Transverse colon (tissue), 4 donors: ENCODE results near the gene GPC1.

Experiments used
- POLR2A ChIP-seq: fragments of 450-650 bp; IDR thresholded peaks from one replicate; pipeline ENCODE4 v1.6.1; 2016; ENCODE audit warnings: antibody characterized with exemption, mild to moderate bottlenecking, moderate library complexity
- POLR2AphosphoS5 ChIP-seq, 3 donors: sonication (generic); formaldehyde crosslinking; IDR thresholded peaks; one replicate each; pipeline ENCODE4 v1.6.1; 2016; ENCODE audit warnings: antibody characterized with exemption in 3 of 3
- TF ChIP-seq, protein P1 (sequence below), 5 experiments: fragments of 200-600 bp in 3 of 5; fragments of 450-650 bp in 2 of 5; sonication (generic) in 3 of 5; IDR thresholded peaks; 1 replicate in 2 of 5; 2 replicates in 3 of 5; pipeline ENCODE4 v1.5.1; 2016 to 2017; ENCODE audit warnings: antibody characterized with exemption in 5 of 5, inconsistent platforms in 3 of 5, mild to moderate bottlenecking in 2 of 5, moderate library complexity in 1 of 5

DNA sequence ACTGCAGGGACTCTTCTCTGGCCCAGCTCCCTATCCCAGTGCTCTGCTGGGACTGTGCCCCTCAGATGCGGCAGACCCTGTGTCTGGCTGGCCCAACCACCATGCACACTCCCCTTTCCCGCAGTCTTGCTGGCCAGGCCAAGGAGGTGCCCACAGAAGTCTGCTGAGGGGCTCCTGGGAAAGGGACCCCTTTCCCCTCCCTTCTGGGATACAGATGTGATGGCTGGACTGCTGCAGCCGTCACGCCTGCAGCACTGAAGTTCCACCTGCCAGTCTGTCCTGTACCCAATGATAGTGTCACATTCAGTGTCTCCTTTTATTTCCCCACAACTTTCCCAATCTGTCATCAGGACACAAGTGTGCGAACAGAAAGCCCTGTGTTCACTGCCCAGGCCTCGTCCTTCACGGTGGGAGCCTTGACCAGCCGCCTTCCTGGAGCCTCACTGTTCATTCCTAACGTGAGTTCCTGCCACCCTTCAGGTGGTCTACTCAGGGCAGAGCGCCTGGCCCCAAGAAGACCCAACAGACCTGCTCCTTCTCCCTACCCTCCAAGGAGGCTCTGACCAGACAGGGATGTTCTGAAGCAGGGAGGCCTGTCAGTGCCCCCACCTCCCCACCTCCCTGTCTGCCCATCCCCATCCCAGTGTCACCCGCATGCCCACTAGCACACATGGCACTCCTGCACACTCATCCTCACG, 75.2 kb downstream of the GPC1 start:
- no peak for TF ChIP-seq POLR2AphosphoS5 (IDR thresholded peaks at IDR 0.05)
- TF ChIP-seq, protein P1, sequence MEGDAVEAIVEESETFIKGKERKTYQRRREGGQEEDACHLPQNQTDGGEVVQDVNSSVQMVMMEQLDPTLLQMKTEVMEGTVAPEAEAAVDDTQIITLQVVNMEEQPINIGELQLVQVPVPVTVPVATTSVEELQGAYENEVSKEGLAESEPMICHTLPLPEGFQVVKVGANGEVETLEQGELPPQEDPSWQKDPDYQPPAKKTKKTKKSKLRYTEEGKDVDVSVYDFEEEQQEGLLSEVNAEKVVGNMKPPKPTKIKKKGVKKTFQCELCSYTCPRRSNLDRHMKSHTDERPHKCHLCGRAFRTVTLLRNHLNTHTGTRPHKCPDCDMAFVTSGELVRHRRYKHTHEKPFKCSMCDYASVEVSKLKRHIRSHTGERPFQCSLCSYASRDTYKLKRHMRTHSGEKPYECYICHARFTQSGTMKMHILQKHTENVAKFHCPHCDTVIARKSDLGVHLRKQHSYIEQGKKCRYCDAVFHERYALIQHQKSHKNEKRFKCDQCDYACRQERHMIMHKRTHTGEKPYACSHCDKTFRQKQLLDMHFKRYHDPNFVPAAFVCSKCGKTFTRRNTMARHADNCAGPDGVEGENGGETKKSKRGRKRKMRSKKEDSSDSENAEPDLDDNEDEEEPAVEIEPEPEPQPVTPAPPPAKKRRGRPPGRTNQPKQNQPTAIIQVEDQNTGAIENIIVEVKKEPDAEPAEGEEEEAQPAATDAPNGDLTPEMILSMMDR (IDR thresholded peaks at IDR 0.05): no peak
- no peak for TF ChIP-seq POLR2A
